ENCODE data around the gene SLC4A1. TPM values are rescaled to one million over a fixed set of nuclear protein-coding genes. Genes with fewer than 3 reads are reported as not detected.

The SLC4A1 gene
- polyA plus RNA-seq, 1 of the 3 experiments (the other 2 are of a cell fraction): not detected

DNA sequence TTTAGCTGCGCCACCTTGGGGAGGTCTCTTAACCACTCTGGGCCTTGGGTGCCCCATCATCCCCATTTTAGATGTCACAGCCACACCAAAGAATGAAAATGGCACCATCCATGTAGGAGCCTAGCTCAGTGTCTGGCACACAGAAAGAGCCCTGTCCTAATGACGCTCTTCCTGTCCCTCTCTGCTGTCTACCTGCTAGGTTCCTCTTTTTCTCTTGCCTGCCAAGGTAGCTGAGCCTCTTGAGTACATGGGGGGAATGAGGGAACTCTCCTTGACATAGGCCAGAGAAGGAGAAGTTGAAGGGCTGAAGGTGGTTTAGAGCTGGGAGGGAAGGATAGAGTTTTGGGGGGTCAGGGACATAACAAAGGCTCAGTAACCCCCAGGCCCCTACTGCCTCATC is 42.3 kb upstream of the SLC4A1 start:
- Histone ChIP-seq H3K27ac (ENCODE audit: low read depth in 2 of 2, low read length in 1 of 2) (no peak overlapping the region), H2AFZ (ENCODE audit: low read depth) (no peak overlapping the region), H3K9me2 (no peaks in the 10 kb centered on the region), H3K79me2 (ENCODE audit: insufficient read depth) (no peaks in the 10 kb centered on the region), H4K20me1 (ENCODE audit: insufficient read depth) (no peaks in the 10 kb centered on the region), H3K4me3 (ENCODE audit: low read depth in 2 of 2, low read length in 1 of 2) (no peak overlapping the region), H3K27me3 (ENCODE audit: insufficient read depth) (no peaks in the 10 kb centered on the region), H3K36me3 (replicated peaks in 1 of 2; ENCODE audit: control insufficient read depth in 1 of 2, insufficient read depth in 2 of 2, low read length in 1 of 2) (no peaks in the 10 kb centered on the region), H3K4me2 (no peak overlapping the region), H3K9ac (no peak overlapping the region), H3K9me3 (no peaks in the 10 kb centered on the region), H3F3A (replicated peaks; ENCODE audit: insufficient read depth) (no peaks in the 10 kb centered on the region), H3K4me1 (ENCODE audit: control insufficient read depth in 1 of 2, insufficient read depth in 2 of 2, low read depth in 1 of 2, low read length in 1 of 2) (peaks cover 0 to 31% of the 10 kb centered on the region in 2 experiments; a peak in 1 of 4 replicates)
- POLR2A ChIA-PET: interaction anchor here (1.0 to 4.4 kb wide), 4 partner anchors 10 to 111 kb away, joined by 3 to 34 read pairs (median 22); partner anchors contain the start of gene SLC25A39
- no peak for TF ChIP-seq ELF1 (IDR thresholded peaks at IDR 0.05)
- TF ChIP-seq EP300 (IDR thresholded peaks at IDR 0.05; ENCODE audit: borderline replicate concordance in 1 of 2, low read depth in 1 of 2, low read length in 1 of 2): no peak
- no peak for TF ChIP-seq GATA2 (CRISPR knock-in tag; IDR thresholded peaks at IDR 0.05)
- TF ChIP-seq RAD21 (IDR thresholded peaks at IDR 0.05; ENCODE audit: low read length): no peak
- TF ChIP-seq FOXJ3 (CRISPR knock-in tag; IDR thresholded peaks at IDR 0.05): no peak
- no peak for TF ChIP-seq RXRA (IDR thresholded peaks at IDR 0.05; ENCODE audit: borderline replicate concordance, low read depth)
- no peak for TF ChIP-seq REST (IDR thresholded peaks at IDR 0.05; ENCODE audit: low read depth, low read length)
- TF ChIP-seq, protein P1, sequence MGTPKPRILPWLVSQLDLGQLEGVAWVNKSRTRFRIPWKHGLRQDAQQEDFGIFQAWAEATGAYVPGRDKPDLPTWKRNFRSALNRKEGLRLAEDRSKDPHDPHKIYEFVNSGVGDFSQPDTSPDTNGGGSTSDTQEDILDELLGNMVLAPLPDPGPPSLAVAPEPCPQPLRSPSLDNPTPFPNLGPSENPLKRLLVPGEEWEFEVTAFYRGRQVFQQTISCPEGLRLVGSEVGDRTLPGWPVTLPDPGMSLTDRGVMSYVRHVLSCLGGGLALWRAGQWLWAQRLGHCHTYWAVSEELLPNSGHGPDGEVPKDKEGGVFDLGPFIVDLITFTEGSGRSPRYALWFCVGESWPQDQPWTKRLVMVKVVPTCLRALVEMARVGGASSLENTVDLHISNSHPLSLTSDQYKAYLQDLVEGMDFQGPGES (IDR thresholded peaks at IDR 0.05; ENCODE audit: low read depth, low read length): no peak
- no peak for TF ChIP-seq TCF12 (IDR thresholded peaks at IDR 0.05)
- TF ChIP-seq, protein P2, sequence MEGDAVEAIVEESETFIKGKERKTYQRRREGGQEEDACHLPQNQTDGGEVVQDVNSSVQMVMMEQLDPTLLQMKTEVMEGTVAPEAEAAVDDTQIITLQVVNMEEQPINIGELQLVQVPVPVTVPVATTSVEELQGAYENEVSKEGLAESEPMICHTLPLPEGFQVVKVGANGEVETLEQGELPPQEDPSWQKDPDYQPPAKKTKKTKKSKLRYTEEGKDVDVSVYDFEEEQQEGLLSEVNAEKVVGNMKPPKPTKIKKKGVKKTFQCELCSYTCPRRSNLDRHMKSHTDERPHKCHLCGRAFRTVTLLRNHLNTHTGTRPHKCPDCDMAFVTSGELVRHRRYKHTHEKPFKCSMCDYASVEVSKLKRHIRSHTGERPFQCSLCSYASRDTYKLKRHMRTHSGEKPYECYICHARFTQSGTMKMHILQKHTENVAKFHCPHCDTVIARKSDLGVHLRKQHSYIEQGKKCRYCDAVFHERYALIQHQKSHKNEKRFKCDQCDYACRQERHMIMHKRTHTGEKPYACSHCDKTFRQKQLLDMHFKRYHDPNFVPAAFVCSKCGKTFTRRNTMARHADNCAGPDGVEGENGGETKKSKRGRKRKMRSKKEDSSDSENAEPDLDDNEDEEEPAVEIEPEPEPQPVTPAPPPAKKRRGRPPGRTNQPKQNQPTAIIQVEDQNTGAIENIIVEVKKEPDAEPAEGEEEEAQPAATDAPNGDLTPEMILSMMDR (IDR thresholded peaks at IDR 0.05): no peak
- TF ChIP-seq, protein P3, sequence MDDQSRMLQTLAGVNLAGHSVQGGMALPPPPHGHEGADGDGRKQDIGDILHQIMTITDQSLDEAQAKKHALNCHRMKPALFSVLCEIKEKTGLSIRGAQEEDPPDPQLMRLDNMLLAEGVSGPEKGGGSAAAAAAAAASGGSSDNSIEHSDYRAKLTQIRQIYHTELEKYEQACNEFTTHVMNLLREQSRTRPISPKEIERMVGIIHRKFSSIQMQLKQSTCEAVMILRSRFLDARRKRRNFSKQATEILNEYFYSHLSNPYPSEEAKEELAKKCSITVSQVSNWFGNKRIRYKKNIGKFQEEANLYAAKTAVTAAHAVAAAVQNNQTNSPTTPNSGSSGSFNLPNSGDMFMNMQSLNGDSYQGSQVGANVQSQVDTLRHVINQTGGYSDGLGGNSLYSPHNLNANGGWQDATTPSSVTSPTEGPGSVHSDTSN (IDR thresholded peaks at IDR 0.05): no peak
- no peak for TF ChIP-seq GABPA (IDR thresholded peaks at IDR 0.05; ENCODE audit: low read depth)
- TF ChIP-seq MEF2A (IDR thresholded peaks at IDR 0.05; ENCODE audit: borderline replicate concordance, low read depth): no peak
- TF ChIP-seq, protein P4, sequence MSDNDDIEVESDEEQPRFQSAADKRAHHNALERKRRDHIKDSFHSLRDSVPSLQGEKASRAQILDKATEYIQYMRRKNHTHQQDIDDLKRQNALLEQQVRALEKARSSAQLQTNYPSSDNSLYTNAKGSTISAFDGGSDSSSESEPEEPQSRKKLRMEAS (IDR thresholded peaks at IDR 0.05; ENCODE audit: low read depth): no peak
- TF ChIP-seq JUND (IDR thresholded peaks at IDR 0.05): no peak
- TF ChIP-seq TAF1 (IDR thresholded peaks at IDR 0.05; ENCODE audit: borderline replicate concordance, low read depth, low read length): no peak
- TF ChIP-seq TEAD4 (IDR thresholded peaks at IDR 0.05; ENCODE audit: borderline replicate concordance, insufficient read depth): no peak
- TF ChIP-seq NRF1 (IDR thresholded peaks at IDR 0.05; ENCODE audit: low read depth, low read length): no peak
- TF ChIP-seq ZBTB33 (IDR thresholded peaks at IDR 0.05; ENCODE audit: borderline replicate concordance, low read depth): no peak
- TF ChIP-seq POLR2AphosphoS5 (IDR thresholded peaks at IDR 0.05; ENCODE audit: low read depth, low read length): no peak
- 74% methylated on average over 2 of the region's 2 CpGs for WGBS (ENCODE audit: low lambda C conversion rate)
- CTCF ChIA-PET: interaction anchor here (1.1 to 5.7 kb wide), 7 partner anchors 14 to 124 kb away, joined by 3 to 37 read pairs (median 6); partner anchors contain the start of genes GRN, SLC25A39 and UBTF
- no peak for DNase-seq
